WTC11 (cell line): ENCODE measurements around the gene RFK. TPM values are rescaled to one million over a fixed set of nuclear protein-coding genes. Genes with fewer than 3 reads are reported as not detected.
A peak's percentile ranks its signal among the peaks of the same experiment; 100 is the strongest.

Source experiments
- ATAC-seq: fragments of 200-7000 bp; cut with Tn5 transposase; 2 replicates; pipeline ENCODE4 v1.10.0; 2021; ENCODE audit warnings: mild to moderate bottlenecking, moderate library complexity
- CTCF ChIA-PET: fragments of 300-600 bp; sonication (Branson Sonifier 250); formaldehyde crosslinking; loops from one replicate; lab custom pipeline; 2021; ENCODE audit warnings: antibody characterized with exemption; lab: Charles Lee
- POLR2A ChIA-PET: fragments of 350-600 bp; sonication (Branson Sonifier 250); formaldehyde crosslinking; loops from one replicate; lab custom pipeline; 2021; ENCODE audit warnings: antibody characterized with exemption; lab: Charles Lee
- DNase-seq: peaks from one replicate; pipeline ENCODE4 v3.0.0; 2021; ENCODE audit warnings: low spot score
- H3K27ac Mint-ChIP-seq: 2 replicates; pipeline ENCODE4 v1.8.0; 2021; ENCODE audit warnings: mixed read lengths
- H3K27me3 Mint-ChIP-seq: 2 replicates; pipeline ENCODE4 v1.8.0; 2021; ENCODE audit warnings: low read depth, mild to moderate bottlenecking, moderate library complexity, mixed read lengths
- H3K36me3 Mint-ChIP-seq: 2 replicates; pipeline ENCODE4 v1.8.0; 2021; ENCODE audit warnings: mixed read lengths
- H3K4me1 Mint-ChIP-seq: 2 replicates; pipeline ENCODE4 v1.8.0; 2022; ENCODE audit warnings: mixed read lengths
- H3K4me3 Mint-ChIP-seq: 2 replicates; pipeline ENCODE4 v1.8.0; 2021; ENCODE audit warnings: mild to moderate bottlenecking, moderate library complexity, mixed read lengths
- H3K9me3 Mint-ChIP-seq: 2 replicates; pipeline ENCODE4 v1.8.0; 2021; ENCODE audit warnings: mixed read lengths
- AFF4 ChIP-seq: sonication (generic); formaldehyde crosslinking; IDR thresholded peaks from 2 replicates; pipeline ENCODE4 v1.8.1; 2023; ENCODE audit warnings: mild to moderate bottlenecking, missing genetic modification reagents, borderline replicate concordance
- ERG ChIP-seq: fragments of 250-450 bp; sonication (Bioruptor Pico); IDR thresholded peaks from 2 replicates; pipeline ENCODE4 v1.8.0; 2021; ENCODE audit warnings: mild to moderate bottlenecking
- HMGA2 ChIP-seq: fragments of 250-450 bp; sonication (Bioruptor Pico); IDR thresholded peaks from 2 replicates; pipeline ENCODE4 v1.4.0; 2021; ENCODE audit warnings: mild to moderate bottlenecking, moderate library complexity
- IRF1 ChIP-seq: sonication (generic); formaldehyde crosslinking; IDR thresholded peaks from 2 replicates; pipeline ENCODE4 v1.8.0; 2023; ENCODE audit warnings: missing genetic modification reagents
- JAZF1 ChIP-seq: fragments of 250-450 bp; sonication (Bioruptor Pico); IDR thresholded peaks from 2 replicates; pipeline ENCODE4 v1.9.0; 2021; ENCODE audit warnings: moderate library complexity, mild to moderate bottlenecking, inconsistent platforms
- MYBL2 ChIP-seq: sonication (generic); formaldehyde crosslinking; IDR thresholded peaks from 2 replicates; pipeline ENCODE4 v1.8.1; 2023; ENCODE audit warnings: mild to moderate bottlenecking, moderate library complexity, missing genetic modification reagents
- NR2C2 ChIP-seq: sonication (generic); formaldehyde crosslinking; IDR thresholded peaks from 2 replicates; pipeline ENCODE4 v1.8.0; 2022; ENCODE audit warnings: mild to moderate bottlenecking, missing genetic modification reagents
- NR3C1 ChIP-seq: sonication (generic); formaldehyde crosslinking; conservative IDR thresholded peaks from 2 replicates; pipeline ENCODE4 v1.8.1; 2023; ENCODE audit warnings: low read depth, mild to moderate bottlenecking, missing genetic modification reagents
- PRDM15 ChIP-seq: sonication (generic); formaldehyde crosslinking; IDR thresholded peaks from 2 replicates; pipeline ENCODE4 v1.8.0; 2022; ENCODE audit warnings: missing genetic modification reagents
- RORB ChIP-seq: fragments of 250-450 bp; sonication (Bioruptor Pico); IDR thresholded peaks from 2 replicates; pipeline ENCODE4 v1.9.0; 2021; ENCODE audit warnings: mild to moderate bottlenecking
- SMAD4 ChIP-seq: sonication (generic); formaldehyde crosslinking; IDR thresholded peaks from 2 replicates; pipeline ENCODE4 v1.8.0; 2022; ENCODE audit warnings: mild to moderate bottlenecking, missing genetic modification reagents
- ZBTB21 ChIP-seq: sonication (generic); formaldehyde crosslinking; IDR thresholded peaks from 2 replicates; pipeline ENCODE4 v1.8.1; 2023; ENCODE audit warnings: mild to moderate bottlenecking, missing genetic modification reagents, borderline replicate concordance
- ZBTB43 ChIP-seq: sonication (generic); formaldehyde crosslinking; IDR thresholded peaks from 2 replicates; pipeline ENCODE4 v1.8.1; 2023; ENCODE audit warnings: mild to moderate bottlenecking, missing genetic modification reagents
- ZMAT4 ChIP-seq: fragments of 250-450 bp; sonication (Bioruptor Pico); IDR thresholded peaks from 2 replicates; pipeline ENCODE4 v1.9.0; 2021; ENCODE audit warnings: mild to moderate bottlenecking
- ZNF232 ChIP-seq: sonication (generic); formaldehyde crosslinking; IDR thresholded peaks from 2 replicates; pipeline ENCODE4 v1.8.0; 2022; ENCODE audit warnings: mild to moderate bottlenecking, missing genetic modification reagents
- ZNF396 ChIP-seq: fragments of 250-450 bp; sonication (Bioruptor Pico); IDR thresholded peaks from 2 replicates; pipeline ENCODE4 v1.8.0; 2021; ENCODE audit warnings: mild to moderate bottlenecking, moderate library complexity, borderline replicate concordance
- ZNF532 ChIP-seq: fragments of 250-450 bp; sonication (Bioruptor Pico); IDR thresholded peaks from 2 replicates; pipeline ENCODE4 v1.9.0; 2021; ENCODE audit warnings: mild to moderate bottlenecking, borderline replicate concordance
- ZNF671 ChIP-seq: fragments of 250-450 bp; sonication (Bioruptor Pico); IDR thresholded peaks from 2 replicates; pipeline ENCODE4 v1.8.0; 2021; ENCODE audit warnings: mild to moderate bottlenecking
- total RNA-seq: library from RNA; stranded (reverse); gene quantifications from 3 replicates; pipeline ENCODE4 v1.2.3, GENCODE V29; 2021

Gene RFK
- total RNA-seq, 1 experiment from 2014 or later: 14.9 TPM

GRCh38 chr9:76374783-76375559 is 19.3 kb downstream of the RFK start:
- peak overlapping the region; percentile 39; the same call in 1 of the 2 replicates for H3K27ac Mint-ChIP-seq
- no peaks in the 10 kb centered on the region for H3K36me3 Mint-ChIP-seq
- POLR2A ChIA-PET: interaction anchor here (1.3 kb wide), 1 partner anchor 20 kb away, joined by 3 read pairs; the partner anchor contains the start of gene RFK
- peak; percentile 33 for DNase-seq
- no peak overlapping the region for H3K4me3 Mint-ChIP-seq
- CTCF ChIA-PET: interaction anchor here (0.7 kb wide), 1 partner anchor 74 kb away, joined by 3 read pairs; no protein-coding TSS in a partner anchor
- H3K9me3 Mint-ChIP-seq: no peaks in the 10 kb centered on the region
- peak; percentile 90 for ATAC-seq
- peaks cover 7% of the 10 kb centered on the region for H3K4me1 Mint-ChIP-seq
- no peaks in the 10 kb centered on the region for H3K27me3 Mint-ChIP-seq
- TF ChIP-seq NR3C1 (CRISPR knock-in tag): no peak
- no peak for TF ChIP-seq MYBL2 (CRISPR knock-in tag)
- no peak for TF ChIP-seq ZBTB21
- no peak for TF ChIP-seq ZNF232
- TF ChIP-seq ZBTB43 (CRISPR knock-in tag): no peak
- no peak for TF ChIP-seq HMGA2 (CRISPR knock-in tag)
- no peak for TF ChIP-seq ZNF532
- no peak for TF ChIP-seq IRF1 (CRISPR knock-in tag)
- TF ChIP-seq ZMAT4 (CRISPR knock-in tag): no peak
- no peak for TF ChIP-seq JAZF1
- no peak for TF ChIP-seq ZNF671
- TF ChIP-seq SMAD4 (CRISPR knock-in tag): no peak
- TF ChIP-seq RORB (CRISPR knock-in tag): no peak
- no peak for TF ChIP-seq ERG (CRISPR knock-in tag)
- no peak for TF ChIP-seq AFF4 (CRISPR knock-in tag)
- no peak for TF ChIP-seq NR2C2 (CRISPR knock-in tag)
- TF ChIP-seq PRDM15 (CRISPR knock-in tag): no peak
- no peak for TF ChIP-seq ZNF396 (CRISPR knock-in tag)
